H9 (cell line): Measurements from ENCODE around the gene ACP3. TPM values are rescaled to one million over a fixed set of nuclear protein-coding genes. Genes with fewer than 3 reads are reported as not detected.

Source experiments
- DNase-seq: peaks from one replicate; pipeline ENCODE4 v3.0.0-alpha.2; 2017
- H2AFZ ChIP-seq: one replicate; pipeline ENCODE4 v1.6.1; 2013; ENCODE audit warnings: mild to moderate bottlenecking, low read length, control low read depth, moderate library complexity
- H2AK5ac ChIP-seq: 2 replicates; pipeline ENCODE4 v1.6.1; 2013; ENCODE audit warnings: low read length, control low read depth, mixed read lengths; ENCODE audit not compliant: insufficient read length
- H2BK120ac ChIP-seq: one replicate; pipeline ENCODE4 v1.6.1; 2013; ENCODE audit warnings: low read depth, mild to moderate bottlenecking, low read length, control low read depth, inconsistent platforms; ENCODE audit not compliant: poor library complexity, severe bottlenecking
- H2BK12ac ChIP-seq: 2 replicates; pipeline ENCODE4 v1.6.1; 2013; ENCODE audit warnings: low read length, control low read depth, mixed read lengths, low read depth; ENCODE audit not compliant: insufficient read length
- H2BK15ac ChIP-seq: 2 replicates; pipeline ENCODE4 v1.6.1; 2013; ENCODE audit warnings: low read depth, low read length, control low read depth
- H2BK20ac ChIP-seq: one replicate; pipeline ENCODE4 v1.6.1; 2013; ENCODE audit warnings: low read depth, mild to moderate bottlenecking, low read length, control low read depth, inconsistent platforms; ENCODE audit not compliant: poor library complexity, severe bottlenecking
- H2BK5ac ChIP-seq: 2 replicates; pipeline ENCODE4 v1.6.1; 2013; ENCODE audit warnings: low read length, control low read depth, mixed read lengths; ENCODE audit not compliant: insufficient read length
- H3K14ac ChIP-seq: 2 replicates; pipeline ENCODE4 v1.6.1; 2013; ENCODE audit warnings: low read length, control low read depth; ENCODE audit not compliant: insufficient read depth
- H3K18ac ChIP-seq: 2 replicates; pipeline ENCODE4 v1.6.1; 2013; ENCODE audit warnings: low read depth, mild to moderate bottlenecking, mixed read lengths, low read length, control low read depth; ENCODE audit not compliant: insufficient read length
- H3K23ac ChIP-seq: 2 replicates; pipeline ENCODE4 v1.6.1; 2013; ENCODE audit warnings: low read length, control low read depth, mixed read lengths, low read depth; ENCODE audit not compliant: insufficient read length
- H3K23me2 ChIP-seq: 2 replicates; pipeline ENCODE4 v1.6.1; 2013; ENCODE audit warnings: low read depth, mild to moderate bottlenecking, mixed read lengths, low read length, control low read depth; ENCODE audit not compliant: insufficient read length, poor library complexity, severe bottlenecking
- H3K27ac ChIP-seq: 2 replicates; pipeline ENCODE4 v1.5.1; 2013; ENCODE audit warnings: low read length, control low read depth, mixed read lengths, low read depth; ENCODE audit not compliant: insufficient read length
- H3K27me3 ChIP-seq: 2 replicates; pipeline ENCODE4 v1.6.1; 2013; ENCODE audit warnings: low read length, control low read depth, inconsistent platforms; ENCODE audit not compliant: insufficient read depth
- H3K4ac ChIP-seq: 2 replicates; pipeline ENCODE4 v1.6.1; 2013; ENCODE audit warnings: low read depth, mild to moderate bottlenecking, control low read depth, inconsistent platforms, low read length, moderate library complexity
- H3K4me1 ChIP-seq: 2 replicates; pipeline ENCODE4 v1.6.1; 2013; ENCODE audit warnings: low read length, control low read depth, inconsistent platforms; ENCODE audit not compliant: insufficient read depth
- H3K4me2 ChIP-seq: 2 replicates; pipeline ENCODE4 v1.6.1; 2013; ENCODE audit warnings: low read length, control low read depth, mixed read lengths; ENCODE audit not compliant: insufficient read length, insufficient read depth
- H3K56ac ChIP-seq: 2 replicates; pipeline ENCODE4 v1.6.1; 2013; ENCODE audit warnings: low read depth, mild to moderate bottlenecking, mixed read lengths, low read length, control low read depth; ENCODE audit not compliant: insufficient read length
- H3K79me1 ChIP-seq: 2 replicates; pipeline ENCODE4 v1.6.1; 2013; ENCODE audit warnings: low read depth, mild to moderate bottlenecking, moderate library complexity, low read length, control low read depth, inconsistent platforms; ENCODE audit not compliant: insufficient read depth, poor library complexity, severe bottlenecking
- H3K79me2 ChIP-seq: 2 replicates; pipeline ENCODE4 v1.6.1; 2013; ENCODE audit warnings: low read length, control low read depth, inconsistent platforms; ENCODE audit not compliant: insufficient read depth
- H3K9ac ChIP-seq: 2 replicates; pipeline ENCODE4 v1.6.1; 2013; ENCODE audit warnings: low read length, control low read depth, mixed read lengths; ENCODE audit not compliant: insufficient read length; ENCODE audit errors: extremely low read depth
- H3K9me3 ChIP-seq: one replicate; pipeline ENCODE4 v1.6.1; 2013; ENCODE audit warnings: low read depth, low read length, inconsistent platforms; ENCODE audit not compliant: control insufficient read depth
- H3T11ph ChIP-seq: one replicate; pipeline ENCODE4 v1.6.1; 2013; ENCODE audit warnings: mild to moderate bottlenecking, low read length, control low read depth, inconsistent platforms
- H4K20me1 ChIP-seq: one replicate; pipeline ENCODE4 v1.6.1; 2013; ENCODE audit not compliant: control insufficient read depth, insufficient read length, insufficient read depth
- H4K5ac ChIP-seq: 2 replicates; pipeline ENCODE4 v1.6.1; 2013; ENCODE audit warnings: low read depth, mild to moderate bottlenecking, mixed read lengths, low read length, control low read depth; ENCODE audit not compliant: insufficient read length
- H4K8ac ChIP-seq: replicated peaks from 2 replicates; pipeline ENCODE4 v1.6.1; 2013; ENCODE audit warnings: low read length, control low read depth, mixed read lengths, low read depth; ENCODE audit not compliant: insufficient read length
- H4K91ac ChIP-seq: 2 replicates; pipeline ENCODE4 v1.6.1; 2013; ENCODE audit warnings: low read depth, mild to moderate bottlenecking, moderate library complexity, mixed read lengths, low read length, control low read depth; ENCODE audit not compliant: insufficient read length
- H3K27ac Mint-ChIP-seq, 3 experiments: 2 replicates in 2 of 3; 3 replicates in 1 of 3; pipeline ENCODE4 v1.8.0; 2020 to 2021; ENCODE audit warnings: mixed read lengths in 3 of 3, mild to moderate bottlenecking in 1 of 3, moderate library complexity in 1 of 3
- H3K27me3 Mint-ChIP-seq: 2 replicates; pipeline ENCODE4 v1.8.0; 2021; ENCODE audit warnings: low read depth, mild to moderate bottlenecking, moderate library complexity, mixed read lengths
- H3K36me3 Mint-ChIP-seq, 3 experiments: 2 replicates in 2 of 3; 3 replicates in 1 of 3; pipeline ENCODE4 v1.8.0; 2020 to 2021; ENCODE audit warnings: low read depth in 3 of 3, mixed read lengths in 3 of 3; ENCODE audit not compliant: insufficient read depth in 1 of 3
- H3K4me1 Mint-ChIP-seq, 2 experiments: 2 replicates each; pipeline ENCODE4 v1.8.0; 2020; ENCODE audit warnings: mixed read lengths in 2 of 2
- H3K4me3 Mint-ChIP-seq, 2 experiments: 2 replicates in 1 of 2; 3 replicates in 1 of 2; pipeline ENCODE4 v1.8.0; 2020 to 2021; ENCODE audit warnings: mild to moderate bottlenecking in 2 of 2, mixed read lengths in 2 of 2, moderate library complexity in 1 of 2
- H3K9me3 Mint-ChIP-seq, 2 experiments: 2 replicates in 1 of 2; 3 replicates in 1 of 2; pipeline ENCODE4 v1.8.0; 2020; ENCODE audit warnings: mild to moderate bottlenecking in 2 of 2, mixed read lengths in 2 of 2, moderate library complexity in 1 of 2
- WGBS: extraction: QIAGEN DNeasy Blood & Tissue Kit; methylation state at CpG from one replicate; pipeline ENCODE4 v1.1.7; 2013; ENCODE audit warnings: missing lambda C conversion rate, low lambda C conversion rate, mixed read lengths; ENCODE audit not compliant: insufficient read length; ENCODE audit errors: extremely low coverage; 5-methylcytosine and 5-hydroxymethylcytosine counted together
- total RNA-seq: library from RNA; stranded (reverse); gene quantifications from 2 replicates; pipeline ENCODE4 v1.2.1, GENCODE V29; 2021
- TF ChIP-seq, protein P1 (sequence below): fragments of 200-600 bp; sonication (generic); conservative IDR thresholded peaks from 3 replicates; pipeline ENCODE4 v1.8.0; 2021; ENCODE audit warnings: antibody characterized with exemption, mild to moderate bottlenecking

ACP3 gene
- total RNA-seq, 1 experiment from 2014 or later: 0.17 TPM

DNA sequence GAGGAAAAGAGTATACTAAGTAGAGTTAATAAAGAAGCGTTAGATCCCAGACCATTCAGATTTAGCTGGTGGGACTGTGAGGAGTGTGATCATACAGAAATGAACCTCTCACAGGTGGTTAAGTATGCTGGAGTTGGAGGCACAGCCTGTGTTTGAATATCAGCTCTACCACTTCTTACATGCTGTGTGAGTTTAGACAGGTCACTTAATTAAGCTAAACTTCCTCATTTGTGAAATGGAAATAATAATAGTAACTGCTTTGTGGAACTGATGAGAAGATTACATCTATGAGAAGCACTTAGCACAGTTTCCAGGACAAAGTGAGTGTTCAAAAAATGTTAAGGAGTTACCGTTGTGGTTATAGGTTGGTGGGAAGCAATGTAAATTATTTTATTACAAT, 8.4 kb downstream of the ACP3 start:
- no peaks in the 10 kb centered on the region for H3K79me2 ChIP-seq
- no peak overlapping the region for H2BK12ac ChIP-seq
- no peak overlapping the region for H3K23ac ChIP-seq
- no peak overlapping the region for H3K4me2 ChIP-seq
- no peaks in the 10 kb centered on the region for H3K9me3 Mint-ChIP-seq
- H3K4me3 Mint-ChIP-seq: no peak overlapping the region
- H3K4me1 ChIP-seq: no peaks in the 10 kb centered on the region; the same call in 1 of the 2 replicates
- H4K91ac ChIP-seq: no peak overlapping the region
- no peak for DNase-seq
- H3K79me1 ChIP-seq: no peaks in the 10 kb centered on the region
- H3K9ac ChIP-seq: no peak overlapping the region
- no peak overlapping the region for H3T11ph ChIP-seq
- H2AK5ac ChIP-seq: no peak overlapping the region
- no peak overlapping the region for H2BK15ac ChIP-seq
- no peaks in the 10 kb centered on the region for H4K20me1 ChIP-seq
- TF ChIP-seq, protein P1, sequence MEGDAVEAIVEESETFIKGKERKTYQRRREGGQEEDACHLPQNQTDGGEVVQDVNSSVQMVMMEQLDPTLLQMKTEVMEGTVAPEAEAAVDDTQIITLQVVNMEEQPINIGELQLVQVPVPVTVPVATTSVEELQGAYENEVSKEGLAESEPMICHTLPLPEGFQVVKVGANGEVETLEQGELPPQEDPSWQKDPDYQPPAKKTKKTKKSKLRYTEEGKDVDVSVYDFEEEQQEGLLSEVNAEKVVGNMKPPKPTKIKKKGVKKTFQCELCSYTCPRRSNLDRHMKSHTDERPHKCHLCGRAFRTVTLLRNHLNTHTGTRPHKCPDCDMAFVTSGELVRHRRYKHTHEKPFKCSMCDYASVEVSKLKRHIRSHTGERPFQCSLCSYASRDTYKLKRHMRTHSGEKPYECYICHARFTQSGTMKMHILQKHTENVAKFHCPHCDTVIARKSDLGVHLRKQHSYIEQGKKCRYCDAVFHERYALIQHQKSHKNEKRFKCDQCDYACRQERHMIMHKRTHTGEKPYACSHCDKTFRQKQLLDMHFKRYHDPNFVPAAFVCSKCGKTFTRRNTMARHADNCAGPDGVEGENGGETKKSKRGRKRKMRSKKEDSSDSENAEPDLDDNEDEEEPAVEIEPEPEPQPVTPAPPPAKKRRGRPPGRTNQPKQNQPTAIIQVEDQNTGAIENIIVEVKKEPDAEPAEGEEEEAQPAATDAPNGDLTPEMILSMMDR: no peak
- no peaks in the 10 kb centered on the region for H3K27me3 Mint-ChIP-seq
- no peaks in the 10 kb centered on the region for H3K27me3 ChIP-seq
- H3K56ac ChIP-seq: no peak overlapping the region
- H3K27ac Mint-ChIP-seq: no peak overlapping the region
- H3K4me1 Mint-ChIP-seq: peaks cover 4 to 10% of the 10 kb centered on the region in 2 experiments; a peak in 3 of 4 replicates
- H3K18ac ChIP-seq: no peak overlapping the region
- H4K5ac ChIP-seq: no peak overlapping the region
- WGBS: no CpG with 5 or more reads among the region's 2 CpGs
- H3K4ac ChIP-seq: no peak overlapping the region
- H3K14ac ChIP-seq: no peak overlapping the region
- H4K8ac ChIP-seq: no peak overlapping the region
- no peaks in the 10 kb centered on the region for H3K36me3 Mint-ChIP-seq
- H3K9me3 ChIP-seq: no peaks in the 10 kb centered on the region
- H2BK20ac ChIP-seq: no peak overlapping the region
- H2AFZ ChIP-seq: no peak overlapping the region
- H3K27ac ChIP-seq: no peak overlapping the region
- no peak overlapping the region for H2BK120ac ChIP-seq
- H2BK5ac ChIP-seq: no peak overlapping the region
- H3K23me2 ChIP-seq: no peaks in the 10 kb centered on the region
